HL-60 (cell line): ENCODE data around the gene SPDEF.

Experiments
- DNase-seq, 2 experiments: peaks; one replicate each; pipeline ENCODE4 v3.0.0-alpha.2; 2010 to 2020; ENCODE audit warnings: low read depth in 1 of 2, low spot score in 1 of 2
- H3K27ac ChIP-seq: fragments of 250-450 bp; sonication (Bioruptor Pico); replicated peaks from 2 replicates; pipeline ENCODE4 v1.5.1; 2020; ENCODE audit warnings: mild to moderate bottlenecking, moderate library complexity
- H3K27me3 ChIP-seq: fragments of 250-450 bp; sonication (Bioruptor Pico); 2 replicates; pipeline ENCODE4 v1.5.1; 2021; ENCODE audit warnings: mild to moderate bottlenecking, moderate library complexity; ENCODE audit not compliant: insufficient read depth, poor library complexity, severe bottlenecking
- H3K4me3 ChIP-seq: replicated peaks from 2 replicates; pipeline ENCODE4 v1.5.1; 2011; ENCODE audit warnings: mild to moderate bottlenecking, control low read depth, low read length; ENCODE audit not compliant: insufficient read depth
- CTCF ChIP-seq: IDR thresholded peaks from one replicate; pipeline ENCODE4 v1.5.1; 2011; ENCODE audit warnings: low read length, control low read depth, inconsistent platforms; ENCODE audit not compliant: insufficient read depth
- GABPA ChIP-seq: IDR thresholded peaks from 2 replicates; pipeline ENCODE4 v1.6.1; 2012; ENCODE audit warnings: low read depth
- POLR2AphosphoS5 ChIP-seq: IDR thresholded peaks from 2 replicates; pipeline ENCODE4 v1.6.1; 2012; ENCODE audit warnings: low read depth
- REST ChIP-seq: IDR thresholded peaks from 2 replicates; pipeline ENCODE4 v1.6.1; 2012; ENCODE audit warnings: low read depth; ENCODE audit not compliant: insufficient replicate concordance
- SPI1 ChIP-seq: IDR thresholded peaks from 2 replicates; pipeline ENCODE4 v1.6.1; 2012; ENCODE audit warnings: low read depth, mild to moderate bottlenecking, borderline replicate concordance

SPDEF gene

DNA sequence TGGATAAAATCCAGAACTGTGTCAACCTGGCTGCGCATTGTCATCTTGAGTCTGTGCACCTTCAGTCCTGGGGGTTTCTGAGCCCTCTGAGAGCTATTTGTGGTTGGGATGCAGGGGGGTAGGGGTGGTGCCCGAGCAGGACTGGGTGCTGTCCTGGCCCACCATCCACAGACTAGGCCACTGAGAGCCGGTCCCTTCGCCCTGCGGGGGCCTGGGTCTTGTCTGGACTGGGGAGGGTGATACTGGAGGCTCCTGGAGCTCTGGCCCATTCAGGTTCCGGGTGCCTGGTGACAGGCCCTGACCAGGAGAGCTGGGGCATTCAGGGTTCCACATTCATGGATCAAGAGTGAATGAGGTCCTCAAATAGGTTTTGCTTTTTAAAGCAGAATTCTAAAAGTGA, 20.9 kb downstream of the SPDEF start:
- Histone ChIP-seq H3K4me3 (no peak overlapping the region), H3K27ac (no peak overlapping the region), H3K27me3 (no peaks in the 10 kb centered on the region)
- TF ChIP-seq POLR2AphosphoS5 = no peak
- DNase-seq = no peak

- TF ChIP-seq SPI1 = no peak
- TF ChIP-seq GABPA = no peak
- TF ChIP-seq REST = no peak
- TF ChIP-seq POLR2AphosphoS5 = no peak
- Histone ChIP-seq H3K27ac (no peak overlapping the region), H3K4me3 (no peak overlapping the region), H3K27me3 (no peaks in the 10 kb centered on the region)
- no peak for DNase-seq
Observed at GRCh38 chr6:34534656-34535055, 21.5 kb downstream of the SPDEF start.

- Histone ChIP-seq H3K27ac (no peak overlapping the region), H3K27me3 (no peaks in the 10 kb centered on the region), H3K4me3 (no peak overlapping the region)
- TF ChIP-seq SPI1 (no peak), CTCF (no peak), POLR2AphosphoS5 (no peak), GABPA (no peak), REST (no peak)
- DNase-seq = no peak
Observed at GRCh38 chr6:34534146-34534545, 22.0 kb downstream of the SPDEF start.

- DNase-seq = no peak
- H3K27me3 ChIP-seq = no peaks in the 10 kb centered on the region
- H3K27ac ChIP-seq = no peak overlapping the region
- H3K4me3 ChIP-seq = no peak overlapping the region
- TF ChIP-seq CTCF (no peak), POLR2AphosphoS5 (no peak), REST (no peak), GABPA (no peak), SPI1 (no peak)
Observed at GRCh38 chr6:34532230-34532629, 23.9 kb downstream of the SPDEF start.
